Umbilical cord (tissue), 2 donors: ENCODE data around the gene GDF11. TPM values are rescaled to one million over a fixed set of nuclear protein-coding genes. Genes with fewer than 3 reads are reported as not detected.

Experiments used
- DNase-seq: peaks from one replicate; pipeline ENCODE4 v3.0.0-alpha.2; 2015; ENCODE audit warnings: low spot score
- total RNA-seq: library from RNA; depleted of rRNA; stranded (reverse); fragments of >200 nt; gene quantifications from one replicate; pipeline ENCODE4 v1.2.3, GENCODE V29; 2014; ENCODE audit warnings: low replicate concordance; ENCODE audit not compliant: insufficient read depth

The GDF11 gene
- total RNA-seq, 1 donor from 2014 or later, result 3.1 TPM

GRCh38 chr12:55789893-55790292 lies 47.0 kb downstream of the GDF11 start:
- no peak for DNase-seq

GRCh38 chr12:55795950-55796349 lies 53.0 kb downstream of the GDF11 start:
- DNase-seq, result no peak

- DNase-seq, result peak; percentile 49
These were observed 54.1 kb downstream of the GDF11 start for GRCh38 chr12:55797068-55797467.

GRCh38 chr12:55797550-55797949 lies 54.6 kb downstream of the GDF11 start:
- no peak for DNase-seq

Other genes with a start within 250 kb of the GDF11 start
- 5.5 TPM for gene OR6C4, start 193.5 kb upstream of the GDF11 start, total RNA-seq
- 0.48 TPM for gene OR2AP1, start 170.7 kb upstream of the GDF11 start, total RNA-seq
- not detected for gene OR10P1, start 106.2 kb upstream of the GDF11 start, total RNA-seq
- gene ITGA7, start 35.2 kb upstream of the GDF11 start, total RNA-seq, result 66.2 TPM
- gene BLOC1S1, start 27.1 kb upstream of the GDF11 start, total RNA-seq, result 67.4 TPM
- 42.9 TPM for gene RDH5, start 22.7 kb upstream of the GDF11 start, total RNA-seq
- 1,689 TPM for gene CD63, start 14.1 kb upstream of the GDF11 start, total RNA-seq
- 83.1 TPM for gene SARNP, start 74.6 kb downstream of the GDF11 start, total RNA-seq
- 26.2 TPM for gene ORMDL2, start 74.9 kb downstream of the GDF11 start, total RNA-seq
- gene DNAJC14, start 86.5 kb downstream of the GDF11 start, total RNA-seq, result 40.9 TPM
- gene MMP19, start 99.8 kb downstream of the GDF11 start, total RNA-seq, result 16.1 TPM
- gene PYM1, start 184.8 kb downstream of the GDF11 start, total RNA-seq, result 12.5 TPM
- 37.8 TPM for gene DGKA, start 188.0 kb downstream of the GDF11 start, total RNA-seq
- gene PMEL, start 222.9 kb downstream of the GDF11 start, total RNA-seq, result 13.7 TPM
- gene CDK2, start 223.7 kb downstream of the GDF11 start, total RNA-seq, result 16.6 TPM
- 37.6 TPM for gene RAB5B, start 231.0 kb downstream of the GDF11 start, total RNA-seq